Nephron progenitor cell (in vitro differentiated cells): ENCODE measurements around the gene AFDN.
A peak's percentile ranks its signal among the peaks of the same experiment; 100 is the strongest.

Experiments
- DNase-seq: peaks from one replicate; pipeline ENCODE4 v3.0.0; 2021
- H3K27ac Mint-ChIP-seq: 2 replicates; pipeline ENCODE4 v1.8.0; 2021; ENCODE audit warnings: mild to moderate bottlenecking, moderate library complexity, mixed read lengths
- H3K27me3 Mint-ChIP-seq: 2 replicates; pipeline ENCODE4 v1.8.0; 2021; ENCODE audit warnings: mild to moderate bottlenecking, low read depth, mixed read lengths; ENCODE audit not compliant: poor library complexity
- H3K36me3 Mint-ChIP-seq: 2 replicates; pipeline ENCODE4 v1.8.0; 2021; ENCODE audit warnings: low read depth, mixed read lengths
- H3K4me1 Mint-ChIP-seq: 2 replicates; pipeline ENCODE4 v1.8.0; 2021; ENCODE audit warnings: mixed read lengths
- H3K4me3 Mint-ChIP-seq: 2 replicates; pipeline ENCODE4 v1.8.0; 2021; ENCODE audit warnings: mild to moderate bottlenecking, moderate library complexity, mixed read lengths
- H3K9me3 Mint-ChIP-seq: 2 replicates; pipeline ENCODE4 v1.8.0; 2021; ENCODE audit warnings: mild to moderate bottlenecking, moderate library complexity, mixed read lengths
- CTCF ChIP-seq: fragments of 200-600 bp; sonication (generic); IDR thresholded peaks from 2 replicates; pipeline ENCODE4 v1.5.0; 2021; ENCODE audit warnings: antibody characterized with exemption

AFDN gene

GRCh38 chr6:167896648-167897047 lies 69.9 kb downstream of the AFDN start:
- H3K27ac Mint-ChIP-seq, result peak overlapping the region; percentile 75

GRCh38 chr6:167898673-167899311 lies 72.1 kb downstream of the AFDN start:
- Mint-ChIP-seq H3K9me3 (no peaks in the 10 kb centered on the region), H3K36me3 (peaks cover 23% of the 10 kb centered on the region), H3K27me3 (no peaks in the 10 kb centered on the region), H3K27ac (no peak overlapping the region), H3K4me1 (no peaks in the 10 kb centered on the region), H3K4me3 (no peak overlapping the region)
- peak; percentile 78 for TF ChIP-seq CTCF
- DNase-seq, result no peak

More at GRCh38 chr6:167896648-167897047, 69.9 kb downstream of the AFDN start:
- Mint-ChIP-seq H3K36me3 (peaks cover 13% of the 10 kb centered on the region), H3K9me3 (no peaks in the 10 kb centered on the region), H3K27me3 (no peaks in the 10 kb centered on the region), H3K4me3 (no peak overlapping the region), H3K4me1 (no peaks in the 10 kb centered on the region)
- TF ChIP-seq CTCF, result no peak
- no peak for DNase-seq

- Mint-ChIP-seq H3K36me3 (peaks cover 44% of the 10 kb centered on the region), H3K27ac (no peak overlapping the region), H3K9me3 (no peaks in the 10 kb centered on the region), H3K4me1 (peaks cover 5% of the 10 kb centered on the region), H3K4me3 (no peak overlapping the region), H3K27me3 (peaks cover 2% of the 10 kb centered on the region)
- DNase-seq, result no peak
- TF ChIP-seq CTCF, result no peak
Observed at GRCh38 chr6:167904791-167905190, 78.1 kb downstream of the AFDN start.

- no peak for TF ChIP-seq CTCF
- Mint-ChIP-seq H3K9me3 (no peaks in the 10 kb centered on the region), H3K27me3 (peaks cover 2% of the 10 kb centered on the region), H3K4me1 (peaks cover 5% of the 10 kb centered on the region), H3K27ac (peak overlapping the region; percentile 52), H3K4me3 (no peak overlapping the region), H3K36me3 (peaks cover 51% of the 10 kb centered on the region)
- peak; percentile 29 for DNase-seq
Observed at GRCh38 chr6:167906899-167907298, 80.2 kb downstream of the AFDN start.

GRCh38 chr6:167907837-167908681 lies 81.3 kb downstream of the AFDN start:
- Mint-ChIP-seq H3K4me1 (peaks cover 5% of the 10 kb centered on the region), H3K27me3 (peaks cover 2% of the 10 kb centered on the region), H3K9me3 (no peaks in the 10 kb centered on the region), H3K36me3 (peaks cover 56% of the 10 kb centered on the region), H3K27ac (no peak overlapping the region), H3K4me3 (no peak overlapping the region)
- no peak for DNase-seq
- no peak for TF ChIP-seq CTCF
